BLaER1 (cell line): Measurements from ENCODE around the gene SMPD2.

Experiments used
- H3K27ac ChIP-seq: shearing (Covaris generic); formaldehyde crosslinking; 2 replicates; pipeline ENCODE4 v1.8.1; 2022
- H3K27me3 ChIP-seq: shearing (Covaris generic); formaldehyde crosslinking; 2 replicates; pipeline ENCODE4 v1.8.1; 2022
- H3K36me3 ChIP-seq: shearing (Covaris generic); formaldehyde crosslinking; 2 replicates; pipeline ENCODE4 v1.8.1; 2022
- H3K4me1 ChIP-seq: shearing (Covaris generic); formaldehyde crosslinking; 2 replicates; pipeline ENCODE4 v1.8.1; 2022
- H3K4me2 ChIP-seq: shearing (Covaris generic); formaldehyde crosslinking; 2 replicates; pipeline ENCODE4 v1.8.1; 2022
- H3K4me3 ChIP-seq: shearing (Covaris generic); formaldehyde crosslinking; 2 replicates; pipeline ENCODE4 v1.8.1; 2022
- H3K9ac ChIP-seq: shearing (Covaris generic); formaldehyde crosslinking; 2 replicates; pipeline ENCODE4 v1.8.1; 2022
- H3K9me3 ChIP-seq: shearing (Covaris generic); formaldehyde crosslinking; 2 replicates; pipeline ENCODE4 v1.8.1; 2022
- H4K20me1 ChIP-seq: shearing (Covaris generic); formaldehyde crosslinking; 2 replicates; pipeline ENCODE4 v1.8.1; 2022
- Cebpa-rat ChIP-seq: shearing (Covaris generic); IDR thresholded peaks from 2 replicates; pipeline ENCODE4 v1.8.1; 2022

Gene SMPD2

GRCh38 chr6:109471105-109471810, 30.7 kb downstream of the SMPD2 start:
- H4K20me1 ChIP-seq: peaks cover 89% of the 10 kb centered on the region
- no peaks in the 10 kb centered on the region for H3K9me3 ChIP-seq
- no peak overlapping the region for H3K9ac ChIP-seq
- no peak overlapping the region for H3K4me3 ChIP-seq
- H3K36me3 ChIP-seq: peaks cover 100% of the 10 kb centered on the region
- H3K4me1 ChIP-seq: peaks cover 21% of the 10 kb centered on the region
- no peak overlapping the region for H3K4me2 ChIP-seq
- 0 out of 2 replicates have a peak overlapping the region, but pooled peaks have one; percentile 7 for H3K27ac ChIP-seq
- TF ChIP-seq Cebpa-rat: no peak
- no peaks in the 10 kb centered on the region for H3K27me3 ChIP-seq

- Histone ChIP-seq H3K9ac (no peak overlapping the region), H3K4me3 (no peak overlapping the region)
These were observed 31.8 kb downstream of the SMPD2 start for GRCh38 chr6:109472132-109472995.

GRCh38 chr6:109473120-109473519, 32.6 kb downstream of the SMPD2 start:
- Histone ChIP-seq H3K9ac (no peak overlapping the region), H3K4me3 (no peak overlapping the region), H3K4me1 (peaks cover 38% of the 10 kb centered on the region), H3K27me3 (no peaks in the 10 kb centered on the region), H3K27ac (no peak overlapping the region), H3K36me3 (peaks cover 100% of the 10 kb centered on the region), H4K20me1 (peaks cover 96% of the 10 kb centered on the region), H3K9me3 (no peaks in the 10 kb centered on the region), H3K4me2 (peak overlapping the region; percentile 58; the same call in 1 of the 2 replicates)
- TF ChIP-seq Cebpa-rat: no peak

More at GRCh38 chr6:109472132-109472995, 31.8 kb downstream of the SMPD2 start:
- TF ChIP-seq Cebpa-rat: no peak
- Histone ChIP-seq H3K36me3 (peaks cover 100% of the 10 kb centered on the region), H3K4me2 (peak overlapping the region; percentile 58), H3K27ac (0 out of 2 replicates have a peak overlapping the region, but pooled peaks have one; percentile 7), H3K27me3 (no peaks in the 10 kb centered on the region), H3K9me3 (no peaks in the 10 kb centered on the region), H4K20me1 (peaks cover 96% of the 10 kb centered on the region), H3K4me1 (peaks cover 30% of the 10 kb centered on the region)

GRCh38 chr6:109474995-109475394, 34.5 kb downstream of the SMPD2 start:
- Histone ChIP-seq H3K9ac (no peak overlapping the region), H3K4me1 (peaks cover 56% of the 10 kb centered on the region), H3K27me3 (no peaks in the 10 kb centered on the region), H3K36me3 (peaks cover 94% of the 10 kb centered on the region), H3K4me3 (no peak overlapping the region), H3K27ac (no peak overlapping the region), H3K4me2 (no peak overlapping the region), H4K20me1 (peaks cover 98% of the 10 kb centered on the region), H3K9me3 (no peaks in the 10 kb centered on the region)
- no peak for TF ChIP-seq Cebpa-rat

- peaks cover 63% of the 10 kb centered on the region for H3K4me1 ChIP-seq
- no peak overlapping the region for H3K9ac ChIP-seq
- H3K27ac ChIP-seq: no peak overlapping the region
- H3K4me2 ChIP-seq: no peak overlapping the region
- no peak overlapping the region for H3K4me3 ChIP-seq
- no peak for TF ChIP-seq Cebpa-rat
- peaks cover 98% of the 10 kb centered on the region for H4K20me1 ChIP-seq
- H3K9me3 ChIP-seq: no peaks in the 10 kb centered on the region
- peaks cover 94% of the 10 kb centered on the region for H3K36me3 ChIP-seq
- H3K27me3 ChIP-seq: no peaks in the 10 kb centered on the region
These were observed 35.1 kb downstream of the SMPD2 start for GRCh38 chr6:109475625-109476024.

GRCh38 chr6:109477184-109477583, 36.7 kb downstream of the SMPD2 start:
- Histone ChIP-seq H3K27me3 (no peaks in the 10 kb centered on the region), H3K9me3 (no peaks in the 10 kb centered on the region), H3K36me3 (peaks cover 92% of the 10 kb centered on the region), H3K9ac (no peak overlapping the region), H3K27ac (no peak overlapping the region), H4K20me1 (peaks cover 98% of the 10 kb centered on the region), H3K4me2 (peak overlapping the region; percentile 82), H3K4me1 (peaks cover 71% of the 10 kb centered on the region), H3K4me3 (no peak overlapping the region)
- TF ChIP-seq Cebpa-rat: no peak

- peaks cover 94% of the 10 kb centered on the region for H4K20me1 ChIP-seq
These were observed 37.2 kb downstream of the SMPD2 start for GRCh38 chr6:109477725-109478124.

GRCh38 chr6:109478222-109478805, 37.8 kb downstream of the SMPD2 start:
- no peak for TF ChIP-seq Cebpa-rat
- peaks cover 88% of the 10 kb centered on the region for H4K20me1 ChIP-seq
- H3K4me2 ChIP-seq: peak overlapping the region; percentile 82
- H3K9ac ChIP-seq: no peak overlapping the region
- peak overlapping the region; percentile 26; the same call in 1 of the 2 replicates for H3K4me3 ChIP-seq
- H3K9me3 ChIP-seq: no peaks in the 10 kb centered on the region
- H3K4me1 ChIP-seq: peaks cover 60% of the 10 kb centered on the region
- no peaks in the 10 kb centered on the region for H3K27me3 ChIP-seq
- H3K36me3 ChIP-seq: peaks cover 81% of the 10 kb centered on the region
- no peak overlapping the region for H3K27ac ChIP-seq

More at GRCh38 chr6:109477725-109478124, 37.2 kb downstream of the SMPD2 start:
- no peak for TF ChIP-seq Cebpa-rat
- Histone ChIP-seq H3K27ac (no peak overlapping the region), H3K36me3 (peaks cover 87% of the 10 kb centered on the region), H3K4me3 (no peak overlapping the region), H3K9ac (no peak overlapping the region), H3K27me3 (no peaks in the 10 kb centered on the region), H3K4me2 (peak overlapping the region; percentile 82), H3K4me1 (peaks cover 66% of the 10 kb centered on the region), H3K9me3 (no peaks in the 10 kb centered on the region)

- H3K4me1 ChIP-seq: peaks cover 62% of the 10 kb centered on the region
- TF ChIP-seq Cebpa-rat: no peak
- peak overlapping the region; percentile 82 for H3K4me2 ChIP-seq
- no peaks in the 10 kb centered on the region for H3K27me3 ChIP-seq
- H3K9me3 ChIP-seq: no peaks in the 10 kb centered on the region
- H4K20me1 ChIP-seq: peaks cover 81% of the 10 kb centered on the region
- peaks cover 74% of the 10 kb centered on the region for H3K36me3 ChIP-seq
- H3K27ac ChIP-seq: no peak overlapping the region
- H3K4me3 ChIP-seq: peak overlapping the region; percentile 26; the same call in 1 of the 2 replicates
- no peak overlapping the region for H3K9ac ChIP-seq
These were observed 38.5 kb downstream of the SMPD2 start for GRCh38 chr6:109478841-109479624.
